Stimulated activated CD8-positive, alpha-beta memory T cell treated with anti-CD3 and anti-CD28 coated beads, Interleukin-2, amount 100 ng/mL, for 48 hours (primary cell): ENCODE results near the gene PLCL2.

ENCODE experiments used
- DNase-seq, 2 donors: peaks; one replicate each; pipeline ENCODE4 v3.0.0-alpha.2; 2020; ENCODE audit warnings: low read depth in 2 of 2

The PLCL2 gene

GRCh38 chr3:16865335-16865734 lies 19.4 kb upstream of the PLCL2 start:
- DNase-seq = no peak

DNA sequence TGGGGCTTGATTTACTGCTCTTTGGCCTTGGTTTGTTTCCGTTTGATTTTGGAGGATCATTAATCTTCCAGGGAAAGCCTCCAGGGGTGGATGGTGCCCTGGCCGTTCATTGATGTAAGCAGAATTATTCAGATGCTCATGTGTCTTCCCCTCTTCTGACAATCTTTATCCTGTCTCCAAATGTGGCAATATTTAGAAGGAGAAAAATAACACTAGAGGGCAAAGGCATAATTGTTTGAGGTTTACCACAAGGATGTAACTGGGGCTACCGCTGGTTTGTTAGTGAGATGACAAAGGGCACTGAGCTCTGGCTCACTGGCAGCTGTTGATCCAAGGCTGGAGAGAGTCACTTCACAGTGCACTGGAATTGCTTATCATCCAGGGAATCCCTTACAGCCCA lies 18.2 kb upstream of the PLCL2 start:
- DNase-seq = no peak

- DNase-seq = no peak
These were observed 16.2 kb upstream of the PLCL2 start for GRCh38 chr3:16868513-16868912.

DNA sequence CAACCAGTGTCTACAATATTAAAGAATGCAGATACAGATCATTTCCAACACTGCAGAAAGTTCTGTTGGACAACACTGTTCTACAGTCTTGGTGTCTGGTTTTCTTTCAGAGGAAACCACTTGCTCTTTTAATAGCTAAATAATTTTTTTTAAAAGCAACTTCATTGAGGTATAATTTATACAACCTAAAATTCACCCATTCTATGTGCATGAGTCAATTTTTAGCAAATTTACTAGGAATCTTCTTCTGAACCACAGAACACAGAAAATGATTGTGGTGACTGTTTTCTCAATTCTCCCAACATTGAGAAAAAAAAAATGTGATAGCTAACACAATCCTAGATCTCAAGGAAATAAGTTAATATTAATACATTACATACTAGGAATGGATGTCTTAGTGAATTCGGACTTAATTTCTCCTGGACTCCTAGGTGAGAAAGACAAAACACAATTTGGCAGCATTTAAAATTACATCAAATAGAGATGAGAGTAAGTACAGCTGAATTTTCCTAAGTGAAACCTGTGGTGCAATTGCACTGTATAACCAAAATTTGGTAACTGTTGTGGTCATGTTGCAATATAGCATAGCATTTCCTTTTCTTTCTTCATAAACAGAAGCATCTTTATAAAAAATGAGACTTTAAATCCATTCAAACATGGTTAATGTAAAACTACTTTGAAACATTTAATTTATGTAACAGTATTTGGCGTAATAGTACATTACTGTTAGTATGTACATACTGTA lies 15.3 kb upstream of the PLCL2 start:
- no peak for DNase-seq

DNA sequence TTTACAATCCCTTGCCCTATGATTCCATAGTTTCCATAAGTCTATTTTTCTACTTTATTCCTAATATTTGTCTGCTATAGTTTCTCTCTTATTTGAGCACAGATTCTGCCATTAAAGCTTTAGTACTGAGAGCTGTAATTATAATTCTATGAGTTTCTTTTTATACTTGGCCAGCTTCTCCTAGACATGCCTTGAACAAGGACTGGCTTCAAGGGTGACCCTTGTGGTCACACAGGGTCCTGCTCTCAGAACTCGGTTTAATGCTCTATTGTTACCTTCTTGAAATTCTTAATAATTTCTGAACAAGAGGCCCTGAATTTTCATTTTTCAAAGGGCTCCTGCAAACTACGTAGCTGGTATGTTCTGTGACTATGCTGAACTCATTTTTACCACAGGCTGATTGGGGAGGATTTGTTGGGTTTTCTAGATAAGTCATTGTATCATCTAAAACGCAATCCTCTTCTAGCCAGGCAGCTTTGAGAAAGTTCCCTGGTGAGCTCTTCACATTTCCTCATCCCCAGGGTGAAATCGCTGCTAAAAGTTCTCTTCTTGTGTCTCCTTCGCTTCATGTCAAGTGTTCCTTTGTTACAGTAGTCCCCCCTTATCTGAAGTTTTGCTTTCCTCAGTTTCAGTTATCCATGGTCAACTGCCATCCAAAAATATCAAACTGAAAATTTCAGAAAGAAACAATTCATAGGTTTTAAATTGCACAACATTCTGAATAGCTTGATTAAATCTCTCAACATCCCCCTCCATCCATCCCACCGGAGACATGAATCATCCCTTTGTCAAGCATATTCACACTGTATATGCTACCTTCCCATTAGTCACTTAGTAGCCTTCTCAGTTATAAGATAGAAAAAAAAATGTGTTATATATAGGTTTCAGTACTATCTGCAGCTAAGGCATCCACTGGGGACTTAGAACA lies 12.6 kb upstream of the PLCL2 start:
- DNase-seq = no peak

DNA sequence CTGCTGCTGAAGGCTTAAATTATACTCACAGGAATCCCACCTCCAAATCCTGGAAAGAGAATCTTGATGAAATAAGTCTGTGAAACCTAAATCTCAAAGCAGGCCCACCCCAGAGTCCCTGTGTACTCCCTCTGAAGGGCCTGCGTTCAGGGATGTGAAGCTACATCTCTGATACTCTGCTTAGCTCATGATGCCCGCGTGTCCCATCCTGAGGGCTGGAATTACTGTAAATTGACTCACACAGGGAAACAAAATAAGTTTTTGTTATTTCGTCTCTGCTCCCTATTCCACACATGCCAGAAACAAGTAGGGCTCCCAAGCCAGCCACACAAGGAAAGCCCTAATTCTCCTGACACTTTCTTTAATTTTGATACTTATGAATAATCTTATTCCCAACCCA lies 10.9 kb upstream of the PLCL2 start:
- DNase-seq = no peak

DNA sequence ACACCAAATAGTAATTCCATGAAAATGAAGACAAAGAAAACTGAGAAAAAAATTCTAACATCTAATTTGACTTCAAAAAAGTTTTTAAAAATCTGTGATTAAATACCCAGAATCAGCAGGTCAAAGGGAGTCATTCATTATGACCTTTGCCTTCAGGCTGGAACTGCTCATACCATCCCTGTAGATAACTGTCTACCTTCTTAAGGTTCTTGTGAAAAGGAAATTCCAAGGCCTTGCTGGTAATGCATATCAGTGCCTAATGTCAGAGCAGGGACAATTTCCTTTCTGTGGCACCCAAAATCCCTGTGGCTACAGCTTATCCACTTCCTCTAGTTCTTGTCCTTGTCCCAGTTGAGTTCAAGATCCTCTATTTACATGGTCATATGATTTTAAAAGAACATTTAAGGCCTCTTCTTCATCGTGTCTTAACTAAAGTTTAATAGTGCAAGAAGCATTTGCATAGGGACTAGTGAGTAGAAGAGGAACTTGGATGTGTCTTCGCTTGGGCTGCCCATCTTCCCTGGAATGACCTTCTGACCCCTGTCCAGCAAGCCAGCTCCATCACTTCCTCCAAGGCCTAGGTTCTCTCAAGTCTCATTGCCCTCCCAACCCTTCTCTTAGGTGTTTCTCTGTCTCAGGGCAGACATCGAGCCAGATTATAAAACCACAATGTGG lies 8.7 kb upstream of the PLCL2 start:
- DNase-seq = no peak

DNA sequence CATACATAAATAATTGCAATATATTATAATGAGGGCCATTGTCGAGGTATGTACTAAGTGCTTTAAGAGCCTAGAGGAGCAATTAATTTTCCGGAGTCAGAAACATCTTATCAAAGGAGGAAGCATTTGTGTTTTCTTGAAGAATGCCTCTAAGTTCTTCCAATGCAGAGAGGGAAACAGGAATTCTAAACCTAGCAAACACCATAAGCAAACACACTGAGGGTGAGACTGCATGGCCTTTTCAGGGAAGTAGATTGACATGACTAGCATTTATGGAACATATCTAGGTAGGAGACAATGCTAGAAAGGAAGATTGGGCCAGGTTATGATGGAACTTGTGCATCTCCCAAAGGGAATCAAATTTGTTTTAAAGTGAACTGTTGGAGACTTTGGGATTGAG lies 7.2 kb upstream of the PLCL2 start:
- DNase-seq = no peak

- no peak for DNase-seq
These were observed 6.8 kb upstream of the PLCL2 start for GRCh38 chr3:16877911-16878310.

GRCh38 chr3:16881896-16882630 lies 2.7 kb upstream of the PLCL2 start:
- no peak for DNase-seq

DNA sequence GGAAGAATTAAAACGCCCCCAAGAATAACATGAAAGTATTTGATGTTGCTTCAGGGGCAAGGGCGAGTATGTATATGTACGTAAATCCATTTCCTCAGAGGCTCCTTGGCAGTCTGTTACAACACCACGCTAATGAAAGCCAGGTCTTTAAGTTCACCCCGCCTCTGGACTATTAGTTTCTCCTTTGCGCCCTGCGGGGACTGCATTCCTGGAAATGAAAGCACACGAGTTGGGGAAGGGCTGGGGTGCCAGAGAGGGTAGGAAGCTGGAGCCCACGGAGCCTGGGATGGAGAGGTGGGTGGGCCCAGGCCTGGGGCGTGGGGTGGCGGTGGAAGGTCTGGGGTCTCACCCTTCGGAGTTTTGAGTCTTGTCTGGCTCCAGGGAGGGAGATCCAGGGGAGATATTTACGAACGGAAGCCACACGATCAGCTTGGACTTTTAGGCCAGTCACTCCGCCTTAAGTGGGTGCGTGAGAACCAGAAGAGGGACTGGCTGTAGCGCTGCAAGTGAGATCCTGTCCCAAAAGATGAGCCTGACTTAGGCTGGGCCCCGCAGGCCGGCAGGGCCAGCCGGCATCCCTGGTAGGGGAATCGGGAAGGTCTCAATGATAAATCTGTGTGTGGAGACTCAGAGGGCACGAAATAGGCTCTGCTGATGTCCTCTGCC lies 1.6 kb upstream of the PLCL2 start:
- no peak for DNase-seq

- DNase-seq = no peak
These were observed 1.1 kb upstream of the PLCL2 start for GRCh38 chr3:16883723-16884083.

- DNase-seq = peak; percentile 68 to 71
These were observed 539 bp upstream of the PLCL2 start for GRCh38 chr3:16884084-16884747.

DNA sequence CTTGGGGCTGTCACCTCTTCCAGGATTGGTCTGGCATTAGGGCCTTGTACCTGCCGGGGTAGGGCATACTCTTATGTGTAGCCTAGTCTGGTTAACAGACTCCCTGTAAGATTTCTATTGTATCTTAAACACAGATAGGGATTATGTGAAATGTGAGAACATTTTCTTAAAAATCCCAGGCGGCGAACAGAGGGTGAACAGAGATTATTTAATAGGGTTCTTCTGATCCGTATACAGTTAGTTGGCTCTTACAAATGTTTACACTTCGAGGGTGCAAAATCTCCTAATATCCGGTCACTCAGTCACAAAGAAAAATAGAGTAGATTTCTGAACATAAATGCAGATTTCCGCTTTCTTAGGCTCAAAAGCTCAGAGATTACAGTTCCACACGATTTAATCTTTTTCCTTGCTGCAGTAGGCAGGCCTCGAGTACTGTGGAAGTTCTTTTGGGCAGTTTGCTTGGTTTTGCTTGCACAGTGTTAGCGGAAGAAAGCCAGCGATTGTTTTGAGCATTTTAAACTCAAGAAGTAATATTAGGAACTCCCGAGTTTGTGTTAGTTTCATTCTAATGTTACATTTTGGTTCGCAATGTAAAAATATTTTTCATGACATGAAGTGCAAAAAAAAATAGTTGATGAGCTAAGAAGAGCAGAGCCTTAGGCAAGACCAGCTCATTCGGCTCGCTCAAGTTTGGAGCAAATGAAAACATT lies 993 bp downstream of the PLCL2 start:
- DNase-seq = no peak

- DNase-seq = no peak
These were observed 1.5 kb downstream of the PLCL2 start for GRCh38 chr3:16886303-16886683.

DNA sequence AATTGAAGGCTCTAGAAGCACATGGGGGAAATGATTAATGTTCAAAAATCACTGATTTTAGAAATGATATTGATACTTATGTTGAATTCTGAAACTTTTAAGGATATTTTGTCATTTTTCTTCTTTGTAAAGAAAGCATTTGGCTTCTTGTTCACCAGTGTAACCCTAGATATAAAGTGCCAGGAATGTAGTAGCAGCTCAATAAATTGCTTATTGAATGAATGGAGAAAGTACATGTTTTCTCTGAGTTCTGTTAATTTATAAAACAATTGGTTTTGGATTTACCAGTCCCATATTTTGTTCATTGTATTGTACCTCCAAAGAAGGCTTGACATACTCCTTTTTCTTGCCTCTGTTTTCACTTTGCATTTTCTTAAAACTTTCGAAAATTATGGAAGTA lies 2.4 kb downstream of the PLCL2 start:
- DNase-seq = no peak

DNA sequence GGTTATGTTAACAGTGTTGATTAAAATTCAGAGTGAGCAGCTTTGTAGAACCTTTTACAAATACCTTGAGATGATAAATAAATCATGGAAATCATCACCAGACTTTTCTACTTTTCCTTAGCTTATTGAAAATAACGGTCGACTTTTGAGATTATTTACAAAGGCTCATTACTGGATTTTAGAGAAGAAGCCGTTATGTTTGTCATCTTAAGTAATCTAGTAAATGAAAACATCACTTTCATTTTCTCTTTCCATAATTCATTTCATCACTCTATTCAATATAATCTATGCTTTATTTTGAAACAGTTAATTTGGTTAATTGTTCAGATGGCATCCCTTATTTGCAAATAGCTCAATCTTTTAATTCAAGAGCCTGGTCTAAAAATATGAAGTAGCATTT lies 3.6 kb downstream of the PLCL2 start:
- no peak for DNase-seq

DNA sequence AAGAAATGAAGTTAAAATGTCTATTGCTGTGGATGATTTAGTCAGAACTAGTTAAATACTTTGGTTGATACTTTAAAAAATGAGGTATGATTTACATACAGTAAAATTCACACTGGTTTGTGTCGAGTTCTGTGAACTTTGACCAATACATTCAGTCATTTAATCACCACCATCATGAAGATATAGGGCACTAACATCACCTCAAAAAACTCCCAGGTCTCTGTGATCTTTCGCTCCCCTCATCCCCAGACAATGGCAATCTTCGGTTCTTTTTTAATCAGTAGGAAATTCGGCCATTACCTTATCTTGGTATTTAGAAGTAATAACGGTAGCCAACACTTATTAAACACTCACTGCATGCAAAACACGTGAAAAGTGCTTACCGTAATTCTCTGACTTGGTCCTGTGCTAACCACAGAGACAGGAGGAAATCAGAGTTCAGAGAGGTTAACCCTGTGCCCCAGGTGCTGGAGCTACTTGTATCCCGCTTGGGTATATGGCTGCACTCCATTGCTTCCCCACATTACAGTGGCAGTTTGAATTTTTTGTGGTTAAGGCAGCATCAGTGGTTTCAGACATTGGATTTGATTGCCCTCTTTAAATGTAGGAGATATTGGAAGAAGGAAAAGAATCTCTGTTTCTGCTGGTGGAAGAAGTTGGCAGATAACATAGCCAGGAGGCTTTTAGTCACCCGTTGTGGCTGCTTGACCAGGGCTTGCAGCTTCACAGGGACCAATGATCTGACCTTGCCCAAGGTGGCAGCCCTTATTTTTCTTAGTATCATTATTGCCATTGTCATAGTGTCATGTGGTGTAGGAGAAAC lies 4.2 kb downstream of the PLCL2 start:
- no peak for DNase-seq

- DNase-seq = no peak
These were observed 6.0 kb downstream of the PLCL2 start for GRCh38 chr3:16890597-16891333.
